CD4-positive, alpha-beta memory T cell (primary cell): ENCODE measurements around the gene TAAR1. TPM values are rescaled to one million over a fixed set of nuclear protein-coding genes. Genes with fewer than 3 reads are reported as not detected.
"Not testable (repeated sequence)": the region's sequence is repeated elsewhere in the genome, so short reads cannot be mapped to it uniquely, and the experiment has no call there.

Source experiments
- CTCF ChIA-PET: fragments of 350-600 bp; sonication (Branson Sonifier 250); formaldehyde crosslinking; loops from one replicate; lab custom pipeline; 2021; ENCODE audit warnings: inconsistent platforms; ENCODE audit not compliant: partially characterized antibody; lab: Charles Lee
- POLR2A ChIA-PET: fragments of 350-600 bp; sonication (Branson Sonifier 250); formaldehyde crosslinking; loops from one replicate; lab custom pipeline; 2021; ENCODE audit not compliant: partially characterized antibody; lab: Charles Lee
- DNase-seq, 5 donors: peaks; one replicate each; pipeline versions ENCODE4 v3.0.0 to v3.0.0-alpha.2; 2020 to 2022; ENCODE audit warnings: mixed read lengths in 1 of 5
- H3K27ac ChIP-seq: one replicate; pipeline ENCODE4 v1.7.0; 2013; ENCODE audit warnings: low read depth, low read length
- H3K27me3 ChIP-seq: 2 replicates; pipeline ENCODE4 v1.7.0; 2013; ENCODE audit warnings: mild to moderate bottlenecking, low read length, moderate library complexity; ENCODE audit not compliant: insufficient read depth
- H3K36me3 ChIP-seq: 2 replicates; pipeline ENCODE4 v1.7.0; 2013; ENCODE audit warnings: mild to moderate bottlenecking, low read length, moderate library complexity; ENCODE audit not compliant: insufficient read depth
- H3K4me1 ChIP-seq: 2 replicates; pipeline ENCODE4 v1.7.0; 2013; ENCODE audit warnings: mild to moderate bottlenecking, low read length, moderate library complexity; ENCODE audit not compliant: insufficient read depth
- H3K4me3 ChIP-seq, 2 donors: one replicate each; pipeline ENCODE4 v1.7.0; 2013; ENCODE audit warnings: low read length in 2 of 2, mild to moderate bottlenecking in 1 of 2
- H3K9me3 ChIP-seq, 2 donors: one replicate each; pipeline ENCODE4 v1.7.0; 2013; ENCODE audit warnings: low read length in 2 of 2, control low read depth in 1 of 2; ENCODE audit not compliant: control insufficient read depth in 1 of 2
- H3K27ac Mint-ChIP-seq, 7 donors: one replicate each; pipeline ENCODE4 v1.8.0; 2020 to 2021; ENCODE audit warnings: mixed read lengths in 7 of 7, mild to moderate bottlenecking in 6 of 7, inconsistent platforms in 3 of 7, moderate library complexity in 3 of 7
- H3K27me3 Mint-ChIP-seq, 2 donors: one replicate each; pipeline ENCODE4 v1.8.0; 2020 to 2021; ENCODE audit warnings: mixed read lengths in 2 of 2
- H3K36me3 Mint-ChIP-seq, 2 donors: one replicate each; pipeline ENCODE4 v1.8.0; 2020 to 2021; ENCODE audit warnings: mixed read lengths in 2 of 2, inconsistent platforms in 1 of 2, mild to moderate bottlenecking in 1 of 2
- H3K4me1 Mint-ChIP-seq, 4 donors: one replicate each; pipeline ENCODE4 v1.8.0; 2020 to 2021; ENCODE audit warnings: mixed read lengths in 4 of 4, mild to moderate bottlenecking in 1 of 4
- H3K4me3 Mint-ChIP-seq, 8 donors: one replicate each; pipeline ENCODE4 v1.8.0; 2020 to 2021; ENCODE audit warnings: mixed read lengths in 8 of 8, mild to moderate bottlenecking in 7 of 8, moderate library complexity in 6 of 8, inconsistent platforms in 3 of 8
- H3K9me3 Mint-ChIP-seq, 8 donors: one replicate each; pipeline ENCODE4 v1.8.0; 2020 to 2021; ENCODE audit warnings: mixed read lengths in 8 of 8, mild to moderate bottlenecking in 5 of 8, inconsistent platforms in 3 of 8, moderate library complexity in 1 of 8
- intact Hi-C: fragments of 100-400 bp; cut with micrococcal nuclease; formaldehyde crosslinking; loops from one replicate; pipeline ENCODE4 v1.15.1; 2023
- polyA plus RNA-seq, 2 donors: library from polyadenylated mRNA; unstranded; fragments of 300-500 nt; fragmentation: Illumina TruSeq; gene quantifications; one replicate each; pipeline ENCODE4 v1.2.3, GENCODE V29; 2021
- total RNA-seq, 2 experiments: library from RNA; stranded (reverse); gene quantifications; one replicate each; pipeline ENCODE4 v1.2.3, GENCODE V29; 2021

TAAR1 gene
- total and polyA plus RNA-seq, 4 experiments from 2014 or later, result not detected

GRCh38 chr6:132600900-132601299, 58.1 kb downstream of the TAAR1 start:
- DNase-seq, H3K27ac Mint-ChIP-seq, H3K4me1 ChIP-seq, H3K27me3 ChIP-seq, POLR2A ChIA-PET, H3K9me3 Mint-ChIP-seq, H3K4me3 Mint-ChIP-seq, H3K36me3 Mint-ChIP-seq, H3K36me3 ChIP-seq, H3K4me3 ChIP-seq, H3K4me1 Mint-ChIP-seq, CTCF ChIA-PET, intact Hi-C loops, H3K9me3 ChIP-seq, H3K27ac ChIP-seq: not testable (repeated sequence)
- peaks cover 9 to 10% of the 10 kb centered on the region in 2 donors for H3K27me3 Mint-ChIP-seq

DNA sequence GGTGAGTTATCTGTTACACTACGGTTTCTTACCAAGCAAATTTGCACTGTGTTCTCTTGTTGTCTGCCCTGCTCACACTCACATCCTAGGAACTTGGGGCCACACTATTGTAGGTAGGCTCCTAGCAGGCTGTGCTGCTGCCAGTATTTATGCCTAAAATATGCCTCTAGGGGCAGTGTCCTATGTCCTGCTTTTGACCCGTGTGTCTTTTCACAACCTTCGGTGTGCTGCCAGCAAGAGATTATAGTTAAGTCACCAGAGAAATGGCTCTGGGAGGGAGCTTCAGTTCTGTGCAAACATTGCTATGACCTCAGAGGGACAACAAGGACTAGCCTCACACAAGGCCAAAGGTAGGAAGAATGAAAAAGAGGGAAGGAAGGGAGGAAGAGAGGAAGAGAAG, 60.5 kb downstream of the TAAR1 start:
- H3K27ac ChIP-seq, result no peak overlapping the region
- Mint-ChIP-seq H3K27me3 (peaks cover 15% of the 10 kb centered on the region in 2 donors), H3K36me3 (no peaks in the 10 kb centered on the region), H3K4me1 (no peaks in the 10 kb centered on the region), H3K27ac (no peak overlapping the region), H3K9me3 (peaks cover 0 to 3% (median 0%) of the 10 kb centered on the region in 8 donors), H3K4me3 (no peak overlapping the region)
- H3K4me3 ChIP-seq, result no peak overlapping the region
- POLR2A ChIA-PET, result no interaction called here
- DNase-seq, result no peak
- CTCF ChIA-PET, result interaction anchor here (0.7 kb wide), 1 partner anchor 15 kb away, joined by 3 read pairs; no protein-coding TSS in a partner anchor
- no peaks in the 10 kb centered on the region for H3K27me3 ChIP-seq
- no peaks in the 10 kb centered on the region for H3K9me3 ChIP-seq
- H3K4me1 ChIP-seq, result no peaks in the 10 kb centered on the region
- no peaks in the 10 kb centered on the region for H3K36me3 ChIP-seq
- intact Hi-C loops, result no loop called here

DNA sequence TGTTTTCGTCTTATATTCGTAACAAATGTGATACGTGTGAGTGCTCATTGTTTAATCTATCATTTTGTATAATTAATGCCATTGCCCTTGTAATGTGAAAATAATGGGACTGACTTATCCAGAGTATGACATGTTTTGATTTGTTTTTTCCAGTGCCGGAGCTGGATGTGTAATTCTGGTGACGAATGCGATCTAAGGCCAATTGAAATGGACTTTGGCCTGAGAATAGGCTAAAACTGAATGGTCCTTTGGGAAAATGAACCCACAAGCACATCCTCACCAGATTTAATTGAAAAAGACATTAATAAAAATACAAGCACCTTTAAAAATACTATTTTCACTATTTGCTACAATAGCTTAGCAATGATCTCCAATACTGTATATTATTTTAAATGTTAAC, 62.8 kb downstream of the TAAR1 start:
- POLR2A ChIA-PET, result no interaction called here
- CTCF ChIA-PET, result no interaction called here
- H3K9me3 ChIP-seq, result no peaks in the 10 kb centered on the region
- no peaks in the 10 kb centered on the region for H3K4me1 ChIP-seq
- peaks cover 0 to 3% (median 0%) of the 10 kb centered on the region in 8 donors for H3K9me3 Mint-ChIP-seq
- no peak overlapping the region for H3K27ac Mint-ChIP-seq
- H3K27me3 Mint-ChIP-seq, result peaks cover 13 to 20% of the 10 kb centered on the region in 2 donors
- intact Hi-C loops, result no loop called here
- H3K27ac ChIP-seq, result no peak overlapping the region
- H3K36me3 Mint-ChIP-seq, result no peaks in the 10 kb centered on the region
- H3K4me3 Mint-ChIP-seq, result no peak overlapping the region
- H3K4me3 ChIP-seq, result no peak overlapping the region
- no peak for DNase-seq
- H3K27me3 ChIP-seq, result no peaks in the 10 kb centered on the region
- H3K36me3 ChIP-seq, result no peaks in the 10 kb centered on the region
- no peaks in the 10 kb centered on the region for H3K4me1 Mint-ChIP-seq

Other genes starting within 250 kb of the TAAR1 start
- 10 to 100 TPM; 22.7 TPM for gene STX7, start 146.1 kb downstream of the TAAR1 start, total RNA-seq
- 10 to 100 TPM in 1 of 2 donors, 1 to 10 TPM in 1; 8.2 to 14.9 TPM for gene STX7, start 146.1 kb downstream of the TAAR1 start, polyA plus RNA-seq
- not detected for gene TAAR9, start 120.9 kb downstream of the TAAR1 start, total RNA-seq
- gene TAAR9, start 120.9 kb downstream of the TAAR1 start, polyA plus RNA-seq, result not detected
- gene TAAR8, start 106.5 kb downstream of the TAAR1 start, total RNA-seq, result not detected
- not detected for gene TAAR8, start 106.5 kb downstream of the TAAR1 start, polyA plus RNA-seq
- not detected for gene TAAR6, start 88.9 kb downstream of the TAAR1 start, total RNA-seq
- gene TAAR6, start 88.9 kb downstream of the TAAR1 start, polyA plus RNA-seq, result not detected
- not detected for gene TAAR5, start 69.4 kb downstream of the TAAR1 start, total RNA-seq
- gene TAAR5, start 69.4 kb downstream of the TAAR1 start, polyA plus RNA-seq, result not detected
- not detected for gene TAAR2, start 34.9 kb downstream of the TAAR1 start, total RNA-seq
- gene TAAR2, start 34.9 kb downstream of the TAAR1 start, polyA plus RNA-seq, result not detected
- gene VNN1, start 54.9 kb upstream of the TAAR1 start, total RNA-seq, result under 1 TPM in 1 of 2 experiments, not detected in 1; 0.11 TPM
- gene VNN1, start 54.9 kb upstream of the TAAR1 start, polyA plus RNA-seq, result not detected
- gene VNN2, start 98.7 kb upstream of the TAAR1 start, total RNA-seq, result 10 to 100 TPM; 12.2 to 13.3 TPM
- 10 to 100 TPM; 14.8 to 18.9 TPM for gene VNN2, start 98.7 kb upstream of the TAAR1 start, polyA plus RNA-seq
- 10 to 100 TPM; 13.8 to 14.7 TPM for gene SLC18B1, start 139.5 kb upstream of the TAAR1 start, total RNA-seq
- 10 to 100 TPM; 11.6 to 19.5 TPM for gene SLC18B1, start 139.5 kb upstream of the TAAR1 start, polyA plus RNA-seq
- gene RPS12, start 155.4 kb upstream of the TAAR1 start, total RNA-seq, result 1,000 to 10,000 TPM; 2,480 to 2,511 TPM
- 1,000 to 10,000 TPM; 1,677 to 2,818 TPM for gene RPS12, start 155.4 kb upstream of the TAAR1 start, polyA plus RNA-seq